ENCODE measurements around the gene IGF1R. TPM values are rescaled to one million over a fixed set of nuclear protein-coding genes. Genes with fewer than 3 reads are reported as not detected.

The IGF1R gene
- total RNA-seq, 4 donors from 2014 or later = 39.3 to 97.4 (median 44.7) TPM

DNA sequence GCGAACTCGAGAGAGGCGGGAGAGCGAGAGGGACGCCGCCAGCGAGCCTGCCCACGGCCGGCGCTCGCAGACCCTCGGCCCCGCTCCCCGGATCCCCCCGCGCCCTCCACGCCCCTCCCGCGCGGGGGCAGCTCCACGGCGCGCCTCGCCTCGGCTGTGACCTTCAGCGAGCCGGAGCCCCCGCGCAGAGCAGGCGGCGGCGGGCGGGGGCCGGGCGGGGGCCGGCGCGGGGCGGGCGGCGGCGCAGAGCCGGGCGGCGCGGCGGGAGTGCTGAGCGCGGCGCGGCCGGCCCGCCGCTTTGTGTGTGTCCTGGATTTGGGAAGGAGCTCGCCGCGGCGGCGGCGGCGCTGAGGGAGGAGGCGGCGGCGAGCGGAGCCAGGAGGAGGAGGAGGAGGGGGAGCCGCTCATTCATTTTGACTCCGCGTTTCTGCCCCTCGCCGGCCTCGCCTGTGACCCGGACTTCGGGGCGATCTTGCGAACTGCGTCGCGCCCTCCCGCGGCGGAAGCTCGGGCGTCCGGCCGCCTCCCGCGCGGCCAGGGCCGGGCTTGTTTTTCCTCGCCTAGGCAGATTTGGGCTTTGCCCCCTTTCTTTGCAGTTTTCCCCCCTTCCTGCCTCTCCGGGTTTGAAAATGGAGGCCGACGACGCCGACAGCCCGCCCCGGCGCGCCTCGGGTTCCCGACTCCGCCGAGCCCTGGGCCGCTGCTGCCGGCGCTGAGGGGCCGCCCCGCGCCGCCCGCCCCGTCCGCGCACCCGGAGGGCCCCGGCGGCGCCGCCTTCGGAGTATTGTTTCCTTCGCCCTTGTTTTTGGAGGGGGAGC, 524 bp downstream of the IGF1R start:
- DNase-seq (ENCODE audit: low spot score) (no peak), ATAC-seq (ENCODE audit: low FRiP score) (peak; percentile 29)
- TF ChIP-seq, protein P1, sequence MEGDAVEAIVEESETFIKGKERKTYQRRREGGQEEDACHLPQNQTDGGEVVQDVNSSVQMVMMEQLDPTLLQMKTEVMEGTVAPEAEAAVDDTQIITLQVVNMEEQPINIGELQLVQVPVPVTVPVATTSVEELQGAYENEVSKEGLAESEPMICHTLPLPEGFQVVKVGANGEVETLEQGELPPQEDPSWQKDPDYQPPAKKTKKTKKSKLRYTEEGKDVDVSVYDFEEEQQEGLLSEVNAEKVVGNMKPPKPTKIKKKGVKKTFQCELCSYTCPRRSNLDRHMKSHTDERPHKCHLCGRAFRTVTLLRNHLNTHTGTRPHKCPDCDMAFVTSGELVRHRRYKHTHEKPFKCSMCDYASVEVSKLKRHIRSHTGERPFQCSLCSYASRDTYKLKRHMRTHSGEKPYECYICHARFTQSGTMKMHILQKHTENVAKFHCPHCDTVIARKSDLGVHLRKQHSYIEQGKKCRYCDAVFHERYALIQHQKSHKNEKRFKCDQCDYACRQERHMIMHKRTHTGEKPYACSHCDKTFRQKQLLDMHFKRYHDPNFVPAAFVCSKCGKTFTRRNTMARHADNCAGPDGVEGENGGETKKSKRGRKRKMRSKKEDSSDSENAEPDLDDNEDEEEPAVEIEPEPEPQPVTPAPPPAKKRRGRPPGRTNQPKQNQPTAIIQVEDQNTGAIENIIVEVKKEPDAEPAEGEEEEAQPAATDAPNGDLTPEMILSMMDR (IDR thresholded peaks at IDR 0.05) = no peak

DNA sequence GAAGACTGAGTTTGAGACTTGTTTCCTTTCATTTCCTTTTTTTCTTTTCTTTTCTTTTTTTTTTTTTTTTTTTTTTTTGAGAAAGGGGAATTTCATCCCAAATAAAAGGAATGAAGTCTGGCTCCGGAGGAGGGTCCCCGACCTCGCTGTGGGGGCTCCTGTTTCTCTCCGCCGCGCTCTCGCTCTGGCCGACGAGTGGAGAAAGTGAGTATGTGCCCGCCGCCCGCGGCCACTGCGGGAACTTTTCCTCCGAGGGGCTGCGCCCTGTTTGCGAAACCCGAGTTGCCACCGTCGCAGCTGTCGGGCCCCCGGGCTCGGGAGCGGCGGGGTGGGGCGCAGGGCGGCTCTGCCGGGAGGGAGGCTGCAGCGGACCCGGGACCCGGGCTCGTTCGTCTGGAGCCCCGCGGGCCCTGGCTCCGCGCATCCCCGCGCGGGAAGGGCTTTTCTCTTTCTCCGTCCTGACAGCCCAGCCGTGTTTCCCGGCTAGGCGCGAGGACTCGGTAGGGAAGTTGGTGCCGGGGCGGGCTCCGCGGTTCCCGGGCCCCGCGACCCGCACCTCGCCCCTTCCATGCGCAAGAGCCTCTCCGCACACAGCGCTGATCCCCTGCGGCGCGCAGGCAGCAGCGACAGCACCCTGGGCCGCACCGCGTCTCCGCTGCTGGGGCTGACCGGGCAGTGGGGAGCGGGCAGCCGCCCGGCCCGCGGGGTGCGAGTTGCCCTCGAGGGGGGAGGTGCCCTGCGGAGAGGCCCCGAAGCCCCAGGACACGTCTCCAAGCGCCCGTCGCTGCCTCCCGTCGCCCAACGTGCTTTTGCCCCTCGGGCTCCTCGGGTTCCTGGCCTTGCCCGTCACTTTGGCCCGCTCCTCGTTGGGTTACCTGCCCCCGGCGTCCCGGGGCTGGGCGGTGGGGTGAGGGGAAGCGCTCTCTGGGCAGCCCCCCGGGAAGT, 1.4 kb downstream of the IGF1R start:
- TF ChIP-seq, protein P1 (IDR thresholded peaks at IDR 0.05) = no peak
- DNase-seq (ENCODE audit: low spot score) (no peak), ATAC-seq (ENCODE audit: low FRiP score) (no peak)

DNA sequence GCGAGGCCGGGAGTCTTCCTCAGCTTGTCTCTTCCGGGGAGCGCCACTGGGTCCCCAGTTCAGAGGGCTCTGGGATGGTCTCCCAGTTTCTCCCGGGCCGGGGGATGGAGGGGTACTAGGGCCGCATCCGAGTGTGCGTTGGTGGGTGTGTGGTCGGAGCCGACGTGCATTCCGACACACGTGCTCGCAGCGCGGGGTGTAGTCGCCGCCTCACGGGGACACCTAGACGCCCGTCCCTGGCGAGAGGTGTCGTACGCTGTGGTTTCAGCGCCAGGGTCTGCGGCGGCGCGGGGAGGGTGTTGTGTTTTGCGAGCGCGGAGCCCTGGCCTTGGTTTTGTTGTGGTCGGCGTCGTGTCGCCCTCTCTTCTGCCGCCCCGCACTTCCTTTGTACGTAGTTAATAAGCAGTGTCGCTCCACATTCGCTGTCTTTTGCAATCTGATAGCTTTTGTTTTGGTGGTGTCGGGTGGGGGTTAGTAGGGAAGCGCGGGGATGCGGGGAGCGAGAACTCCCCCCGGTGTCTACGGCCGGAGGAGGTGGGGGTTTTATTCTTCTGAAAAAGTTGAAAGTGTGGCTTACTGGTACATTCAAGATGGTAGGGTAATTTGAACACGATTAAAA, 2.2 kb downstream of the IGF1R start:
- DNase-seq (ENCODE audit: low spot score) (no peak), ATAC-seq (ENCODE audit: low FRiP score) (no peak)
- TF ChIP-seq, protein P1 (IDR thresholded peaks at IDR 0.05) = no peak

DNA sequence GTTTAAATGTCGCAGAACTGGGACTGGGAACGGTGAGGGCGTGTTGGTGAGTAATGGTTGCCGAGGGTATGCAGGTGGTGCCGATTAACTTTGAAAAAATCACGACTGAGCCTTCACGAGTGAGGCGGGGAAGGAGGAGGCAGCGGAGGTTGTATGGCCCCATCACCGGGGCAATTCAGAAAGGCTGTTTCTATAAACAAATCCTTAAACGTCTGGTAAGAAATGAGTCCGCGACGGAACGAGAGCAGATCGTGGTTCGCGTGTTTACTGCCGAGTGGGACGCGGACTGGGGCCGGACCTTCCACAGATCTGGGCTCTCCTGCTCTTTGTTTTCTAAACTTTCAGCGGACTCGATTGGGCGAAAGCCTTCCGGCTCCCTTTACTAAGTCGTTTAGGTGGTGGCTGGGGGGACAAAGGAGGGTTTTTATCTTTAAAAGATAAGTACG, 2.7 kb downstream of the IGF1R start:
- ATAC-seq (ENCODE audit: low FRiP score) (no peak), DNase-seq (ENCODE audit: low spot score) (no peak)
- TF ChIP-seq, protein P1 (IDR thresholded peaks at IDR 0.05) = no peak

DNA sequence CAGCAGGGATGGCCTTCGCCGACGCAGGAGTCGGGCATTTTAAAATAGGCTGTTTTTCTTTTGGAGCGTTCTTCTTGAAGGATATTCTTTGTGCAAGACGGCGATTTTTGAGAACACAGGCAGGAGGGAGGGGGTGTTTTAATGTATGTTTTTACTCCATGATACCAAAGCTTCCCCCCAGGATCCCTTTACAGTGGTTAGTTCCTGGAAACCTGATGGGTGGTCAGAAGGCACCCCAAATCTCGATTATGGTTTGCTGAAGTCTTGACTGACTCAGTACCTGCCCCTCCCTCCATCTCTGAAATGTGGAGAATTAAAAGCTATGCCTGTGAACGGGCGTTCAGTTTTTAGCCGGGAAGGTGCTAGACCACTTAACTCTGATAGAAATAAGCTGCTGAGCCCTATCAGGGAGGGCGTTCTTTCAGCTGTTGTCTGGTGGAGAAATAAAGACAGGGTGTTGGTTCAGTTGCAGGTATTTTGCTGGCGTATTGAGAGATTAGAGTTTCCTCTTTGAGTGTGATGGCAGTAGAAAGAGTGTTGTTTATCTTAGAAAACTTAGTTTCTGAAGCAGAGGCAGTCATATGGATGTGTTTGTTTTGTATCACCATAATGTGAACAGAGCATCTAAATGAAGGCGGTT, 3.4 kb downstream of the IGF1R start:
- no peak for DNase-seq (ENCODE audit: low spot score)
- TF ChIP-seq, protein P1 (IDR thresholded peaks at IDR 0.05) = no peak
- ATAC-seq (ENCODE audit: low FRiP score) = no peak

DNA sequence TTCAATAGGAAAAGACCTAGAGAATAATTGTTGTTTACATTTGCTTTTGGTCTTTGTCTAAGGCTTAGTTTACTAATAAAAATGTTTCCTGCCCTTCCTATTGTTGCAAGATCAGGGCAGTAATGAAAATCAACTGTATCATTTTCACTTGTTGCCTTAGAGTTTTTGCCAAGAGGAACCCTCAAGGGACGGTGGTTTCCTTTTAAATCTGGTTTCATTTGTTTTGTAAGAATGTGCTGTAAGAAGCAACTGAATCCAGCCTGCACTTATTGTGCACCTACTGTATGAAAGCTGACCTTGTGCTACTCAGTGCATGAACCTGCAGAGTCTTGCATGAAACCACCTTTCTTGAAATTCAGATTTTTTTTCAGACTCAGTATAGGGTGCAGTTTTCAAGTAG, 5.3 kb downstream of the IGF1R start:
- TF ChIP-seq, protein P1 (IDR thresholded peaks at IDR 0.05) = no peak
- ATAC-seq (ENCODE audit: low FRiP score) = no peak
- DNase-seq (ENCODE audit: low spot score) = no peak

Measured in omental fat pad (tissue), 4 donors.